CD4-positive, alpha-beta memory T cell (primary cell): ENCODE results near the gene ZNRF2. TPM values are rescaled to one million over a fixed set of nuclear protein-coding genes. Genes with fewer than 3 reads are reported as not detected.

ENCODE experiments used
- CTCF ChIA-PET: fragments of 350-600 bp; sonication (Branson Sonifier 250); formaldehyde crosslinking; loops from one replicate; lab custom pipeline; 2021; ENCODE audit warnings: inconsistent platforms; ENCODE audit not compliant: partially characterized antibody; lab: Charles Lee
- POLR2A ChIA-PET: fragments of 350-600 bp; sonication (Branson Sonifier 250); formaldehyde crosslinking; loops from one replicate; lab custom pipeline; 2021; ENCODE audit not compliant: partially characterized antibody; lab: Charles Lee
- DNase-seq, 5 donors: peaks; one replicate each; pipeline versions ENCODE4 v3.0.0 to v3.0.0-alpha.2; 2020 to 2022; ENCODE audit warnings: mixed read lengths in 1 of 5
- H3K27ac ChIP-seq: one replicate; pipeline ENCODE4 v1.7.0; 2013; ENCODE audit warnings: low read depth, low read length
- H3K27me3 ChIP-seq: 2 replicates; pipeline ENCODE4 v1.7.0; 2013; ENCODE audit warnings: mild to moderate bottlenecking, low read length, moderate library complexity; ENCODE audit not compliant: insufficient read depth
- H3K36me3 ChIP-seq: 2 replicates; pipeline ENCODE4 v1.7.0; 2013; ENCODE audit warnings: mild to moderate bottlenecking, low read length, moderate library complexity; ENCODE audit not compliant: insufficient read depth
- H3K4me1 ChIP-seq: 2 replicates; pipeline ENCODE4 v1.7.0; 2013; ENCODE audit warnings: mild to moderate bottlenecking, low read length, moderate library complexity; ENCODE audit not compliant: insufficient read depth
- H3K4me3 ChIP-seq, 2 donors: one replicate each; pipeline ENCODE4 v1.7.0; 2013; ENCODE audit warnings: low read length in 2 of 2, mild to moderate bottlenecking in 1 of 2
- H3K9me3 ChIP-seq, 2 donors: one replicate each; pipeline ENCODE4 v1.7.0; 2013; ENCODE audit warnings: low read length in 2 of 2, control low read depth in 1 of 2; ENCODE audit not compliant: control insufficient read depth in 1 of 2
- H3K27ac Mint-ChIP-seq, 7 donors: one replicate each; pipeline ENCODE4 v1.8.0; 2020 to 2021; ENCODE audit warnings: mixed read lengths in 7 of 7, mild to moderate bottlenecking in 6 of 7, inconsistent platforms in 3 of 7, moderate library complexity in 3 of 7
- H3K27me3 Mint-ChIP-seq, 2 donors: one replicate each; pipeline ENCODE4 v1.8.0; 2020 to 2021; ENCODE audit warnings: mixed read lengths in 2 of 2
- H3K36me3 Mint-ChIP-seq, 2 donors: one replicate each; pipeline ENCODE4 v1.8.0; 2020 to 2021; ENCODE audit warnings: mixed read lengths in 2 of 2, inconsistent platforms in 1 of 2, mild to moderate bottlenecking in 1 of 2
- H3K4me1 Mint-ChIP-seq, 4 donors: one replicate each; pipeline ENCODE4 v1.8.0; 2020 to 2021; ENCODE audit warnings: mixed read lengths in 4 of 4, mild to moderate bottlenecking in 1 of 4
- H3K4me3 Mint-ChIP-seq, 8 donors: one replicate each; pipeline ENCODE4 v1.8.0; 2020 to 2021; ENCODE audit warnings: mixed read lengths in 8 of 8, mild to moderate bottlenecking in 7 of 8, moderate library complexity in 6 of 8, inconsistent platforms in 3 of 8
- H3K9me3 Mint-ChIP-seq, 8 donors: one replicate each; pipeline ENCODE4 v1.8.0; 2020 to 2021; ENCODE audit warnings: mixed read lengths in 8 of 8, mild to moderate bottlenecking in 5 of 8, inconsistent platforms in 3 of 8, moderate library complexity in 1 of 8
- intact Hi-C: fragments of 100-400 bp; cut with micrococcal nuclease; formaldehyde crosslinking; loops from one replicate; pipeline ENCODE4 v1.15.1; 2023
- polyA plus RNA-seq, 2 donors: library from polyadenylated mRNA; unstranded; fragments of 300-500 nt; fragmentation: Illumina TruSeq; gene quantifications; one replicate each; pipeline ENCODE4 v1.2.3, GENCODE V29; 2021
- total RNA-seq, 2 experiments: library from RNA; stranded (reverse); gene quantifications; one replicate each; pipeline ENCODE4 v1.2.3, GENCODE V29; 2021

The ZNRF2 gene
- total and polyA plus RNA-seq, 4 experiments from 2014 or later = 0.59 to 39.4 (median 20.4) TPM

DNA sequence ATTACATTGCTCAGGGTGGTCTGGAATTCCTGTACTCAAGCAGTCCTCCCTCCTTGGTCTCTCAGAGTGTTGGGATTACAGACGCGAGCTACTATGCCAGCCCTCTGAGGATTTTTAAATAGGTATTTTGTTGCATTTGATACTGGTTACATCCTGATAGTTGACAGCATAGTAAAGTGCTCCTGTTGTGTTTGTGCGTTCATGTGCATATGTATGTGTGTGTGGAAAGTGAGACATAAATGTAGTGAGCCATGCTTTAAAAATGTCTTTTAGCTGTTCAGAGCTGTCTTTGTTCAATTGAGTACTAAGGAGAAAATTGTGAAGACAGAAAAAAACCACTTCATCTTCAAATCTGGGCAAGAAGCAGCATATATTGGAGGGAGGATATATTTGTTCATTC lies 27.8 kb downstream of the ZNRF2 start:
- no peaks in the 10 kb centered on the region for H3K36me3 ChIP-seq
- Mint-ChIP-seq H3K27ac (peak overlapping the region in 1 of 7 donors; percentile 54), H3K36me3 (no peaks in the 10 kb centered on the region), H3K4me3 (no peak overlapping the region), H3K9me3 (no peaks in the 10 kb centered on the region), H3K4me1 (peaks cover 45 to 72% (median 60%) of the 10 kb centered on the region in 4 donors), H3K27me3 (no peaks in the 10 kb centered on the region)
- H3K4me1 ChIP-seq = peaks cover 54% of the 10 kb centered on the region
- H3K27me3 ChIP-seq = no peaks in the 10 kb centered on the region
- H3K27ac ChIP-seq = no peak overlapping the region
- no peak for DNase-seq
- intact Hi-C loops = loop anchor here (5.0 kb wide), 1 partner anchor 35 kb away; no protein-coding TSS in a partner anchor
- CTCF ChIA-PET = interaction anchor here (1.6 to 3.9 kb wide), 2 partner anchors 11 to 32 kb away, joined by 3 to 11 read pairs; no protein-coding TSS in a partner anchor
- POLR2A ChIA-PET = interaction anchor here (1.2 to 2.0 kb wide), 3 partner anchors 10 to 36 kb away, joined by 4 to 8 read pairs (median 6); no protein-coding TSS in a partner anchor
- H3K4me3 ChIP-seq = no peak overlapping the region
- no peaks in the 10 kb centered on the region for H3K9me3 ChIP-seq

DNA sequence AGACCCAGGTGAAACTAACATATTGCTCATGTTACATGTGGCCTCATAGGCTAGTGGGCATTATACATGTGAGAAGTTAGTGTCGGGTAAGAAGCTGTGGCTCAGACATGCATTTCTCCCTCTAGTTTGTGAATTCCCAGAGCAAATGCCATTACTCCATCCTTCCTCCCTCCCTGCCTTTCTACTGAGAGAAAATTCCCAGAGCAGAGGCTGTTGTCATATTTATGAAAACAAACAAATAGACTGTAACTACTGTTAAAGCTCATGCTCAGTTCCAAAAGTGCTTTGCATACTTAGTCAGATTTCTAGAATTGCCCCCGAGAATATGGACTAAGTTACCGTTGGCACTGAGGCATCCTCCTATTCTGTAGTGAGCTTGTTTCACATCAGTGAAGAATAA lies 29.0 kb downstream of the ZNRF2 start:
- POLR2A ChIA-PET = interaction anchor here (1.1 to 2.0 kb wide), 4 partner anchors 9 to 28 kb away, joined by 3 to 8 read pairs (median 4); no protein-coding TSS in a partner anchor
- intact Hi-C loops = loop anchor here (5.0 kb wide), 1 partner anchor 34 kb away; no protein-coding TSS in a partner anchor
- no peaks in the 10 kb centered on the region for H3K36me3 Mint-ChIP-seq
- peaks cover 52 to 74% (median 63%) of the 10 kb centered on the region in 4 donors for H3K4me1 Mint-ChIP-seq
- H3K27ac Mint-ChIP-seq = peak overlapping the region in 4 of 7 donors; percentile 28 to 72 (median 30)
- H3K27ac ChIP-seq = no peak overlapping the region
- H3K9me3 ChIP-seq = no peaks in the 10 kb centered on the region
- H3K4me3 ChIP-seq = no peak overlapping the region
- no peaks in the 10 kb centered on the region for H3K9me3 Mint-ChIP-seq
- H3K36me3 ChIP-seq = no peaks in the 10 kb centered on the region
- CTCF ChIA-PET = interaction anchor here (1.2 to 3.9 kb wide), 4 partner anchors 9 to 35 kb away, joined by 3 to 11 read pairs (median 4); no protein-coding TSS in a partner anchor
- peak overlapping the region in 2 of 8 donors; percentile 13 to 17 for H3K4me3 Mint-ChIP-seq
- peaks cover 55% of the 10 kb centered on the region for H3K4me1 ChIP-seq
- no peaks in the 10 kb centered on the region for H3K27me3 ChIP-seq
- DNase-seq = no peak
- no peaks in the 10 kb centered on the region for H3K27me3 Mint-ChIP-seq

DNA sequence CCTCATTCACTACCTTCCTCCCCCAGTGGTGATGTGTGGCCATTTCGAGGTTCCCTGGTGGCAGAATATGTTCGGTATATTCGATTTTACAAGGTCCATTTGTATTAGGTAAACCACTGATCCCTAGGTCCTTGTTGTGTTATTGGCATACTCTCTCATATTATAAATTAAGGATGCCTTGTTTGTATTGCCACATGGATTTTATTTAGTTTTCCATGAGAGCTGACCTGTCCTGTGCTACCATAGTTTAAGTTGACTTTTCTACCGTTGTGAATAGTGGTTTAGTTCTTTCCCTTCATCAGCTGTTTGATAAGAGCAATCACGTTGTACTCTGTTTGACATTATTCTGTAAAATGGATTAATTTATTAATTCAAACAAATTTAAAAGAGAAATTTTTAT lies 29.4 kb downstream of the ZNRF2 start:
- peak overlapping the region in 4 of 7 donors; percentile 28 to 72 (median 30) for H3K27ac Mint-ChIP-seq
- Histone ChIP-seq H3K36me3 (no peaks in the 10 kb centered on the region), H3K27me3 (no peaks in the 10 kb centered on the region), H3K4me1 (peaks cover 55% of the 10 kb centered on the region), H3K4me3 (no peak overlapping the region), H3K9me3 (no peaks in the 10 kb centered on the region), H3K27ac (no peak overlapping the region)
- peak overlapping the region in 2 of 8 donors; percentile 13 to 17 for H3K4me3 Mint-ChIP-seq
- H3K36me3 Mint-ChIP-seq = no peaks in the 10 kb centered on the region
- no peaks in the 10 kb centered on the region for H3K9me3 Mint-ChIP-seq
- ChIA-PET POLR2A (interaction anchor here (1.1 to 2.0 kb wide), 3 partner anchors 9 to 28 kb away, joined by 3 to 8 read pairs (median 3); no protein-coding TSS in a partner anchor), CTCF (interaction anchor here (1.2 to 3.9 kb wide), 3 partner anchors 9 to 35 kb away, joined by 3 to 11 read pairs (median 5); no protein-coding TSS in a partner anchor)
- no peaks in the 10 kb centered on the region for H3K27me3 Mint-ChIP-seq
- H3K4me1 Mint-ChIP-seq = peaks cover 55 to 76% (median 66%) of the 10 kb centered on the region in 4 donors
- intact Hi-C loops = loop anchor here (5.0 kb wide), 1 partner anchor 34 kb away; no protein-coding TSS in a partner anchor
- DNase-seq = no peak

DNA sequence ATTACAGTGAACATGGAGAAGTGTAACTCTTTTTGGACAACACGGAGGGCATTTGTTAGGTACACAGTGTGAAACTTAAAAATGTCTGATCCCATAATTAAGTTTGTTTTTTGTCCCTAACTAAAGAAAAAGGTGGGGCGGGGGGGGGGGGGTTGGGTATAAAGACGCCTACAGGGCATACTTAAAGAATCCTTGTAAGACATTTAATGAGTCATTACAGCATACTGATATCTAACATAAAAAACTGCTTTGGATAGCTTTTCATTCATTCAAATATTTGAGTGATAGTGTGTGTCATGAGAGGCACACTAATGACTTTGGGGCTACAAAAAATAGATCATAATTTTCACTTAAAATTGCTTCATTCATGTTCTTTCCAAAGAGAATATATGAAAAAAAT lies 31.2 kb downstream of the ZNRF2 start:
- H3K27ac ChIP-seq = no peak overlapping the region
- H3K4me1 ChIP-seq = peaks cover 60% of the 10 kb centered on the region
- Mint-ChIP-seq H3K27ac (peak overlapping the region in 4 of 7 donors; percentile 6 to 62 (median 30)), H3K36me3 (no peaks in the 10 kb centered on the region), H3K27me3 (no peaks in the 10 kb centered on the region), H3K4me3 (no peak overlapping the region), H3K9me3 (no peaks in the 10 kb centered on the region), H3K4me1 (peaks cover 61 to 81% (median 69%) of the 10 kb centered on the region in 4 donors)
- DNase-seq = no peak
- no peak overlapping the region for H3K4me3 ChIP-seq
- POLR2A ChIA-PET = interaction anchor here (1.2 kb wide), 1 partner anchor 33 kb away, joined by 3 read pairs; no protein-coding TSS in a partner anchor
- H3K36me3 ChIP-seq = no peaks in the 10 kb centered on the region
- no peaks in the 10 kb centered on the region for H3K27me3 ChIP-seq
- no peaks in the 10 kb centered on the region for H3K9me3 ChIP-seq
- CTCF ChIA-PET = interaction anchor here (1.3 kb wide), 1 partner anchor 16 kb away, joined by 3 read pairs; no protein-coding TSS in a partner anchor
- intact Hi-C loops = no loop called here

DNA sequence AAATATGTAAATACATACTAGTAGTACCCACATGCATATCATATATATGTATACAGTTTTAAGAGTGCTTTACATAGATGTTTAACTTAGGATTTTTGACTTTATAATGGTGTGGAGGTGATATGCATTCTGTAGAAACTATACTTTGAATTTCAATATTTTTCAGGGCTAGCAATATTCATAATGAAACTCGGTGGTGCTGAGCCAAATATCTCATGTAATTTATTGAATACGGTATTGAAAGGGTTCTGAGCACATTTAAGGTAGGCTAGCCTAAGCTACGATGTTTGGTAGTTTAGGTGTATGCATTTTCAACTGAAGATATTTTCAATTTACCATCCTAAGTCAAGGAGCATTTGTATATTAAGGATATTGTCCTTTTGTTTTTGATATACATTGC lies 36.0 kb downstream of the ZNRF2 start:
- H3K36me3 ChIP-seq = no peaks in the 10 kb centered on the region
- H3K27me3 ChIP-seq = no peaks in the 10 kb centered on the region
- H3K9me3 ChIP-seq = no peaks in the 10 kb centered on the region
- H3K36me3 Mint-ChIP-seq = peaks cover 6 to 8% of the 10 kb centered on the region in 2 donors
- no peak for DNase-seq
- peak overlapping the region; percentile 76 to 98 (median 94) for H3K27ac Mint-ChIP-seq
- H3K4me3 Mint-ChIP-seq = peak overlapping the region; percentile 60 to 92 (median 89)
- H3K27me3 Mint-ChIP-seq = no peaks in the 10 kb centered on the region
- ChIA-PET CTCF (no interaction called here), POLR2A (interaction anchor here (0.7 to 4.4 kb wide), 6 partner anchors 11 to 35 kb away, joined by 3 to 78 read pairs (median 14); no protein-coding TSS in a partner anchor)
- H3K9me3 Mint-ChIP-seq = no peaks in the 10 kb centered on the region
- H3K4me1 Mint-ChIP-seq = peaks cover 49 to 82% (median 65%) of the 10 kb centered on the region in 4 donors
- intact Hi-C loops = no loop called here
- peak overlapping the region; percentile 76 for H3K27ac ChIP-seq
- peaks cover 73% of the 10 kb centered on the region for H3K4me1 ChIP-seq
- peak overlapping the region in 1 of 2 donors; percentile 35 for H3K4me3 ChIP-seq

DNA sequence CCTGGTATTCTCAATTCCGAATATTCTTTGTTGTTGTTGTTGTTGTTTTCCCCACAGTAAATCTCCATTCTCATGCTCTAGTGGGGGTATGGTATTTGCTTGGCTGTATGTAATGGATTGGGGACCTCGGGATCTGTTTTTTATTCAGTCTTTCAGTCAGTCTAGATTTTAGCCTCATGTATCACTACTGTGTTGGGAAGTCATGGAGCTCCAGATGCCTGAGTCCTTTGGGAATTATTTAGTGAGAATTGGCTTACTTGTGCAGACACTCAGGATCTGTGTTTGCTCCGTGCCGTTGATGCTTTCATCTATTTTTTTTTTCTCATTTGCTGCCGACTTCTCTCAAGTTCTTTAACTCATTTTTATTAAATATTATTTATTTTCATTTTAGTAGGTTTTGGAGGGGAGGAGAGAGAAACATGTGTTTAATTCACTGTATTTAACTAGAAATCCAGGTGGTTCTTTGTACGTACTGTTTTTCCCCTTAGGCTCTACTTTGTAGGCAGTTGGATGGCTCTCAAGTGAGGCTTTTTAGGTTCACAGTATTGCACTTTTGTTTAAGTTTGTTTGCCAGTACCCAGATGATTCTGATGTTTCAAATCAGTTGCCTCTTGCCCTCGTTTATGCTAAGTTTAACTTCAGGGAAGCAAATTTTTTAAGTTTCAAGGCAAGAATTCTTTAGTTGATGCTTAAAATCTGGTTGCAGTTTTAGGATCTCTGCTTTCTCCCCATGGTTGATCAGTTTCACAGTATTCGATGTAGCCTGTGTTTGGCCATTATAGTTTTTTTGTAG lies 36.9 kb downstream of the ZNRF2 start:
- intact Hi-C loops = no loop called here
- DNase-seq = peak in 3 of 5 donors; percentile 21 to 36 (median 34)
- peaks cover 75% of the 10 kb centered on the region for H3K4me1 ChIP-seq

More for the DNA sequence above, 36.9 kb downstream of the ZNRF2 start:
- H3K36me3 ChIP-seq = no peaks in the 10 kb centered on the region
- H3K27me3 ChIP-seq = no peaks in the 10 kb centered on the region
- peak overlapping the region; percentile 76 for H3K27ac ChIP-seq
- Mint-ChIP-seq H3K4me3 (peak overlapping the region; percentile 80 to 92 (median 89)), H3K27ac (peak overlapping the region; percentile 85 to 98 (median 96)), H3K27me3 (no peaks in the 10 kb centered on the region), H3K9me3 (peaks cover 0 to 2% (median 0%) of the 10 kb centered on the region in 8 donors), H3K36me3 (peaks cover 8 to 10% of the 10 kb centered on the region in 2 donors), H3K4me1 (peaks cover 53 to 84% (median 69%) of the 10 kb centered on the region in 4 donors)
- ChIA-PET CTCF (interaction anchor here (0.9 to 7.7 kb wide), 6 partner anchors 9 to 45 kb away, joined by 3 to 55 read pairs (median 4); no protein-coding TSS in a partner anchor), POLR2A (interaction anchor here (1.0 to 4.4 kb wide), 14 partner anchors 10 to 187 kb away, joined by 3 to 78 read pairs (median 12); partner anchors contain the start of genes MTURN and ZNRF2)
- H3K4me3 ChIP-seq = peak overlapping the region in 1 of 2 donors; percentile 39
- no peaks in the 10 kb centered on the region for H3K9me3 ChIP-seq
